IMR-90 (cell line): ENCODE data around the gene CREBL2. TPM values are rescaled to one million over a fixed set of nuclear protein-coding genes. Genes with fewer than 3 reads are reported as not detected.

Experiments used
- ATAC-seq: fragments of 200-7000 bp; cut with Tn5 transposase; 2 replicates; pipeline ENCODE4 v1.9.1; 2020; ENCODE audit warnings: low read depth, mild to moderate bottlenecking, moderate library complexity
- BruUV-seq: library from RNA; stranded (reverse); fragments of 400-500 nt; replicated peaks from 2 replicates; lab custom pipeline; 2021; lab: Mats Ljungman, UMichigan
- CTCF ChIA-PET: fragments of 300-600 bp; formaldehyde crosslinking; extraction: SDS; loops from one replicate; lab custom pipeline; 2021; ENCODE audit warnings: antibody characterized with exemption; lab: Yijun Ruan, JAX
- POLR2A ChIA-PET: fragments of 300-600 bp; sonication (Branson Sonifier 250); formaldehyde crosslinking; loops from one replicate; lab custom pipeline; 2022; ENCODE audit warnings: antibody characterized with exemption; ENCODE audit not compliant: unreplicated experiment; lab: Charles Lee
- DNase-seq: peaks from one replicate; pipeline ENCODE4 v3.0.0; 2013
- H2AFZ ChIP-seq: replicated peaks from 2 replicates; pipeline ENCODE3; 2013; ENCODE audit warnings: low read length, mild to moderate bottlenecking; ENCODE audit not compliant: poor library complexity
- H2AK5ac ChIP-seq: 2 replicates; pipeline ENCODE4 v1.6.1; 2013; ENCODE audit warnings: low read depth, low read length, inconsistent platforms
- H2AK9ac ChIP-seq: replicated peaks from 2 replicates; pipeline ENCODE3; 2013; ENCODE audit warnings: mild to moderate bottlenecking, low read depth, low read length, moderate library complexity; ENCODE audit not compliant: poor library complexity
- H2BK120ac ChIP-seq: 2 replicates; pipeline ENCODE4 v1.6.1; 2013; ENCODE audit warnings: low read depth, low read length, inconsistent platforms
- H2BK15ac ChIP-seq: 3 replicates; pipeline ENCODE4 v1.6.1; 2013; ENCODE audit warnings: low read depth, low read length, inconsistent platforms
- H2BK20ac ChIP-seq: 2 replicates; pipeline ENCODE4 v1.6.1; 2013; ENCODE audit warnings: low read depth, mild to moderate bottlenecking, inconsistent platforms, low read length, moderate library complexity
- H2BK5ac ChIP-seq: 2 replicates; pipeline ENCODE4 v1.6.1; 2013; ENCODE audit warnings: mild to moderate bottlenecking, low read depth, low read length, inconsistent platforms; ENCODE audit not compliant: poor library complexity, severe bottlenecking
- H3K14ac ChIP-seq: replicated peaks from 2 replicates; pipeline ENCODE4 v1.6.1; 2013; ENCODE audit warnings: low read depth, low read length, inconsistent platforms
- H3K18ac ChIP-seq: 2 replicates; pipeline ENCODE4 v1.6.1; 2013; ENCODE audit warnings: low read depth, low read length, control low read depth
- H3K23ac ChIP-seq: 2 replicates; pipeline ENCODE4 v1.6.1; 2013; ENCODE audit warnings: low read depth, low read length, inconsistent platforms
- H3K27ac ChIP-seq: 2 replicates; pipeline ENCODE4 v1.5.1; 2013; ENCODE audit warnings: mild to moderate bottlenecking, control low read depth, low read length; ENCODE audit not compliant: insufficient read depth
- H3K27me3 ChIP-seq: 2 replicates; pipeline ENCODE4 v1.6.1; 2013; ENCODE audit warnings: low read length; ENCODE audit not compliant: control insufficient read depth, insufficient read depth
- H3K36me3 ChIP-seq: 2 replicates; pipeline ENCODE4 v1.6.1; 2013; ENCODE audit warnings: low read length, mixed read lengths; ENCODE audit not compliant: control insufficient read depth, insufficient read depth
- H3K4ac ChIP-seq: 2 replicates; pipeline ENCODE4 v1.6.1; 2013; ENCODE audit warnings: low read depth, low read length, inconsistent platforms
- H3K4me1 ChIP-seq: 2 replicates; pipeline ENCODE4 v1.6.1; 2013; ENCODE audit warnings: low read length, mixed read lengths; ENCODE audit not compliant: control insufficient read depth, insufficient read depth
- H3K4me2 ChIP-seq: 2 replicates; pipeline ENCODE4 v1.6.1; 2013; ENCODE audit warnings: low read depth, mild to moderate bottlenecking, control low read depth, low read length, moderate library complexity
- H3K4me3 ChIP-seq: 2 replicates; pipeline ENCODE4 v1.5.1; 2013; ENCODE audit warnings: low read depth, mild to moderate bottlenecking, control low read depth, low read length, moderate library complexity; ENCODE audit not compliant: insufficient read depth
- H3K56ac ChIP-seq: 2 replicates; pipeline ENCODE4 v1.6.1; 2013; ENCODE audit warnings: low read length, inconsistent platforms; ENCODE audit not compliant: insufficient read depth; ENCODE audit errors: extremely low read depth
- H3K79me1 ChIP-seq, 2 experiments: 2 replicates each; pipeline ENCODE4 v1.6.1; 2013; ENCODE audit warnings: low read length in 2 of 2, inconsistent platforms in 1 of 2, low read depth in 1 of 2
- H3K9ac ChIP-seq: 2 replicates; pipeline ENCODE4 v1.6.1; 2013; ENCODE audit warnings: low read depth, low read length, control low read depth
- H3K9me1 ChIP-seq: 2 replicates; pipeline ENCODE4 v1.6.1; 2013; ENCODE audit warnings: low read length, inconsistent platforms; ENCODE audit not compliant: insufficient read depth
- H3K9me3 ChIP-seq: 2 replicates; pipeline ENCODE4 v1.6.1; 2013; ENCODE audit warnings: low read length; ENCODE audit not compliant: control insufficient read depth, insufficient read depth
- H4K20me1 ChIP-seq: 2 replicates; pipeline ENCODE4 v1.6.1; 2013; ENCODE audit warnings: low read length, inconsistent platforms; ENCODE audit not compliant: insufficient read depth
- H4K5ac ChIP-seq: 2 replicates; pipeline ENCODE4 v1.6.1; 2013; ENCODE audit warnings: mild to moderate bottlenecking, low read depth, low read length, control low read depth
- H4K8ac ChIP-seq, 2 experiments: 2 replicates each; pipeline ENCODE4 v1.6.1; 2013; ENCODE audit warnings: low read depth in 2 of 2, low read length in 2 of 2, control low read depth in 1 of 2, inconsistent platforms in 1 of 2
- H4K91ac ChIP-seq: 2 replicates; pipeline ENCODE4 v1.6.1; 2013; ENCODE audit warnings: low read depth, low read length, inconsistent platforms; ENCODE audit not compliant: insufficient read depth
- FOS ChIP-seq: fragments of 150-350 bp; IDR thresholded peaks from 2 replicates; pipeline ENCODE4 v1.6.1; 2016; ENCODE audit warnings: low read depth, low read length
- MAZ ChIP-seq: IDR thresholded peaks from 2 replicates; pipeline ENCODE4 v1.6.1; 2012; ENCODE audit warnings: low read depth, mild to moderate bottlenecking, low read length, improper control_type of control experiment, moderate library complexity, borderline replicate concordance
- NFE2L2 ChIP-seq: fragments of 150-350 bp; IDR thresholded peaks from 2 replicates; pipeline ENCODE4 v1.6.1; 2016; ENCODE audit warnings: low read depth, mild to moderate bottlenecking, low read length
- SMC3 ChIP-seq: fragments of 150-350 bp; IDR thresholded peaks from 2 replicates; pipeline ENCODE4 v1.6.1; 2016; ENCODE audit warnings: low read depth, mild to moderate bottlenecking, antibody characterized with exemption, low read length, moderate library complexity
- WGBS, 2 experiments: methylation state at CpG; one replicate each; pipeline versions ENCODE4 v1.1.5 to v1.1.7; 2013; ENCODE audit warnings: missing lambda C conversion rate in 2 of 2; ENCODE audit not compliant: insufficient read length in 1 of 2; ENCODE audit errors: extremely low coverage in 2 of 2; 5-methylcytosine and 5-hydroxymethylcytosine counted together
- dilution Hi-C: fragments of 300-500 bp; cut with HindIII; formaldehyde crosslinking; loops from one replicate; pipeline ENCODE4 v1.14.3; 2018; ENCODE audit warnings: low sequenced_read_pairs; ENCODE audit not compliant: unreplicated experiment
- in situ Hi-C: fragments of 300-500 bp; cut with MboI; formaldehyde crosslinking; loops from 3 replicates; pipeline ENCODE4 v1.14.3; 2019; ENCODE audit warnings: low sequenced_read_pairs, inconsistent platforms, mixed read lengths
- intact Hi-C: fragments of 100-400 bp; cut with micrococcal nuclease; formaldehyde crosslinking; loops from 2 replicates; pipeline ENCODE4 v1.10.0; 2022
- polyA plus RNA-seq, 3 experiments: library from polyadenylated mRNA; depleted of rRNA; stranded (reverse); fragments of >200 nt; gene quantifications; 2 replicates each; pipeline ENCODE4 v1.2.3, GENCODE V29; 2012; ENCODE audit warnings: low replicate concordance in 1 of 3
- total RNA-seq: library from RNA; depleted of rRNA; stranded (reverse); fragments of >200 nt; gene quantifications from 2 replicates; pipeline ENCODE4 v1.2.3, GENCODE V29; 2012

The CREBL2 gene
- total and polyA plus RNA-seq, 2 of the 4 experiments (the other 2 are of a cell fraction) = 11.5 to 19.0 TPM

DNA sequence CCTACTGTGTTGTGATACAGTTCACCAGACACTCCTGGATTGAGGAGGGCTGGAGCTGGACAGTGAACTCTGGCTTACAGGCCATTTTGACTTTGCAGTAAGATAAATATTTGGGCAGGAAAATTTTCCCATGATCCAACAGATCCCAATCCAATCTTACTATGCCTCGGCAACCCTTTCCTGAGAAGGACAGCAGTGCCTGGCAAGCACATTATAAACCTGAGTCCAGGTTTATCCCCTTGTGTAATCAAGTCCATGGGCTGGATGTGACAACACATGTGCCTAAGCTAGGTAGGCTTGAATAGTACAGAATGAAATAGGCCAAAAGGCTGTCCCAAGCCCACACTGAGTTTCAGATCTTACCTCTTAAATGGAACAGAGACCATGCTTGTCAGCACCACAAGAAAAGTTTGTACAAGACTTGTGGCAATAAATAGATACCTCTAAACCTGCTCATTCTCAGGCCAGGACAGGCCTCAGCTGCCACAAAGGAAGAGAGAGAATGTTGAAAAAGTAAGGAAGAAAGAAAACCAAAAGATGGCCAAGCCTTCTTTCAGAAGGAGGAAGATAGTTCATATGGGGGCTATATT lies 34.9 kb downstream of the CREBL2 start:
- H4K20me1 ChIP-seq = no peaks in the 10 kb centered on the region
- H4K91ac ChIP-seq = peak overlapping the region; percentile 40; the same call in 1 of the 2 replicates
- ChIA-PET POLR2A (no interaction called here), CTCF (interaction anchor here (0.8 to 1.3 kb wide), 6 partner anchors 9 to 45 kb away, joined by 3 to 4 read pairs (median 4); no protein-coding TSS in a partner anchor)
- H2BK5ac ChIP-seq = peak overlapping the region; percentile 69
- peak overlapping the region; percentile 49; the same call in 1 of the 2 replicates for H3K56ac ChIP-seq
- no CpG with 5 or more reads among the region's 1 CpG for WGBS, 2 experiments
- no peak overlapping the region for H2AK9ac ChIP-seq
- in situ Hi-C loops = no loop called here
- no peak overlapping the region for H3K9ac ChIP-seq
- no peak overlapping the region for H2AFZ ChIP-seq
- H3K4me2 ChIP-seq = no peak overlapping the region
- peak overlapping the region; percentile 89 for H2BK20ac ChIP-seq
- dilution Hi-C loops = no loop called here
- no peak for ATAC-seq
- DNase-seq = no peak
- peak overlapping the region in 1 of 2 experiments; percentile 58; a peak in 2 of 4 replicates for H4K8ac ChIP-seq
- H3K4ac ChIP-seq = peak overlapping the region; percentile 76
- intact Hi-C loops = loop anchor here (1.0 kb wide), 1 partner anchor 10 kb away; no protein-coding TSS in a partner anchor
- H3K27me3 ChIP-seq = no peaks in the 10 kb centered on the region
- H3K4me3 ChIP-seq = no peak overlapping the region
- peaks cover 17% of the 10 kb centered on the region for H3K9me3 ChIP-seq
- H3K27ac ChIP-seq = peak overlapping the region; percentile 48
- BruUV-seq = no TSS peak
- peak overlapping the region; percentile 80; the same call in 1 of the 3 replicates for H2BK15ac ChIP-seq
- no peak overlapping the region for H3K23ac ChIP-seq
- peak overlapping the region; percentile 73 for H3K14ac ChIP-seq
- H4K5ac ChIP-seq = peak overlapping the region; percentile 71; the same call in 1 of the 2 replicates
- H3K18ac ChIP-seq = peak overlapping the region; percentile 70; the same call in 1 of the 2 replicates
- H3K79me1 ChIP-seq = peaks cover 0 to 5% of the 10 kb centered on the region in 2 experiments; a peak in 1 of 4 replicates
- peaks cover 7% of the 10 kb centered on the region; the same call in 1 of the 2 replicates for H3K36me3 ChIP-seq
- peak overlapping the region; percentile 89; the same call in 1 of the 2 replicates for H2AK5ac ChIP-seq
- H2BK120ac ChIP-seq = peak overlapping the region; percentile 69
- H3K9me1 ChIP-seq = peaks cover 6% of the 10 kb centered on the region
- peaks cover 9% of the 10 kb centered on the region for H3K4me1 ChIP-seq
- TF ChIP-seq SMC3 (no peak), FOS (no peak), MAZ (no peak), NFE2L2 (no peak)
